Lung (tissue), 12 donors: ENCODE results near the gene PTPRA. TPM values are rescaled to one million over a fixed set of nuclear protein-coding genes. Genes with fewer than 3 reads are reported as not detected.
"Not testable (repeated sequence)": the region's sequence is repeated elsewhere in the genome, so short reads cannot be mapped to it uniquely, and the experiment has no call there.

ENCODE experiments used
- ATAC-seq: fragments of 200-7000 bp; cut with Tn5 transposase; one replicate; pipeline ENCODE4 v1.9.1; 2020; ENCODE audit warnings: moderate number of reproducible peaks; ENCODE audit not compliant: insufficient read depth, low FRiP score
- DNase-seq, 3 donors: peaks; one replicate each; pipeline ENCODE4 v3.0.0-alpha.2; 2013 to 2017
- H3K27ac ChIP-seq, 2 donors: one replicate each; pipeline ENCODE4 v1.5.1; 2013; ENCODE audit warnings: mild to moderate bottlenecking in 2 of 2, moderate library complexity in 2 of 2, control low read depth in 1 of 2, inconsistent platforms in 1 of 2, low read depth in 1 of 2, low read length in 1 of 2
- H3K27me3 ChIP-seq, 3 donors: one replicate each; pipeline ENCODE4 v1.5.1; 2013; ENCODE audit warnings: low read length in 2 of 3; ENCODE audit not compliant: control insufficient read depth in 3 of 3, insufficient read depth in 3 of 3
- H3K36me3 ChIP-seq, 4 donors: one replicate each; pipeline ENCODE4 v1.5.1; 2013; ENCODE audit warnings: low read length in 4 of 4, mild to moderate bottlenecking in 1 of 4, moderate library complexity in 1 of 4; ENCODE audit not compliant: control insufficient read depth in 4 of 4, insufficient read depth in 4 of 4
- H3K4me1 ChIP-seq, 5 donors: one replicate each; pipeline ENCODE4 v1.5.1; 2013; ENCODE audit warnings: low read length in 5 of 5, mild to moderate bottlenecking in 2 of 5, moderate library complexity in 1 of 5; ENCODE audit not compliant: control insufficient read depth in 5 of 5, insufficient read depth in 5 of 5
- H3K4me3 ChIP-seq: one replicate; pipeline ENCODE4 v1.5.1; 2013; ENCODE audit warnings: mild to moderate bottlenecking, control low read depth, moderate library complexity
- H3K9ac ChIP-seq, 2 donors: one replicate each; pipeline ENCODE4 v1.5.1; 2013; ENCODE audit warnings: low read length in 2 of 2, control low read depth in 1 of 2; ENCODE audit not compliant: insufficient read depth in 1 of 2
- H3K9me3 ChIP-seq, 4 donors: one replicate each; pipeline ENCODE4 v1.5.1; 2013; ENCODE audit warnings: low read length in 3 of 4, mild to moderate bottlenecking in 1 of 4, moderate library complexity in 1 of 4; ENCODE audit not compliant: control insufficient read depth in 4 of 4, insufficient read depth in 3 of 4
- CTCF ChIP-seq: IDR thresholded peaks from 2 replicates; pipeline ENCODE4 v1.5.1; 2012; ENCODE audit warnings: mild to moderate bottlenecking; ENCODE audit errors: control extremely low read depth, extremely low read depth
- WGBS, 2 donors: extraction: QIAGEN DNeasy Blood & Tissue Kit; methylation state at CpG; one replicate each; pipeline ENCODE4 v1.1.7; 2013; 5-methylcytosine and 5-hydroxymethylcytosine counted together
- polyA plus RNA-seq, 2 donors: library from polyadenylated mRNA; stranded (reverse); fragments of 200-250 nt; gene quantifications; one replicate each; pipeline ENCODE4 v1.2.1, GENCODE V29; 2013
- total RNA-seq, 2 donors: library from RNA; depleted of rRNA in 1 of 2; stranded (reverse); fragments of >200 nt in 1 of 2; gene quantifications; one replicate each; pipeline ENCODE4 v1.2.1, GENCODE V29; 2014 to 2021
- donor health status: control.
- donor health status: control.
- donor health status: Bipolar disorder and iron deficiency.
- donor health status: healthy.
- donor health status: DM: yes; HTN: yes; CAD: no.

PTPRA gene
- total and polyA plus RNA-seq, 4 donors: 17.8 to 92.1 (median 40.1) TPM

- WGBS, 2 donors: 96 to 98% methylated on average over 5 of the region's 5 CpGs
Observed at GRCh38 chr20:3013771-3014170, 140.5 kb downstream of the PTPRA start.

GRCh38 chr20:3014179-3014578, 140.9 kb downstream of the PTPRA start:
- Histone ChIP-seq H3K9ac (no peak overlapping the region), H3K9me3 (no peaks in the 10 kb centered on the region), H3K27me3 (no peaks in the 10 kb centered on the region), H3K4me1 (no peaks in the 10 kb centered on the region), H3K4me3 (no peak overlapping the region), H3K27ac (no peak overlapping the region), H3K36me3 (peaks cover 11 to 28% (median 16%) of the 10 kb centered on the region in 4 donors)
- ATAC-seq: no peak
- 95% methylated on average over 7 of the region's 7 CpGs for WGBS, 2 donors
- no peak for TF ChIP-seq CTCF
- no peak for DNase-seq

More at GRCh38 chr20:3013771-3014170, 140.5 kb downstream of the PTPRA start:
- Histone ChIP-seq H3K4me3 (no peak overlapping the region), H3K36me3 (peaks cover 11 to 28% (median 16%) of the 10 kb centered on the region in 4 donors), H3K27ac (no peak overlapping the region), H3K4me1 (no peaks in the 10 kb centered on the region), H3K27me3 (no peaks in the 10 kb centered on the region), H3K9me3 (no peaks in the 10 kb centered on the region), H3K9ac (no peak overlapping the region)
- ATAC-seq: no peak
- no peak for TF ChIP-seq CTCF
- DNase-seq: no peak

- no peak for TF ChIP-seq CTCF
- 71 to 93% methylated on average over 3 of the region's 3 CpGs for WGBS, 2 donors
- ATAC-seq: no peak
- H3K9ac ChIP-seq: no peak overlapping the region
- no peak overlapping the region for H3K4me3 ChIP-seq
- H3K27me3 ChIP-seq: no peaks in the 10 kb centered on the region
- no peaks in the 10 kb centered on the region for H3K4me1 ChIP-seq
- DNase-seq: no peak
- no peaks in the 10 kb centered on the region for H3K9me3 ChIP-seq
- H3K27ac ChIP-seq: no peak overlapping the region
- H3K36me3 ChIP-seq: peaks cover 11 to 28% (median 16%) of the 10 kb centered on the region in 4 donors
Observed at GRCh38 chr20:3014662-3015061, 141.4 kb downstream of the PTPRA start.

- not testable (repeated sequence) for H3K4me3 ChIP-seq, ATAC-seq, H3K9me3 ChIP-seq, H3K27me3 ChIP-seq, DNase-seq, H3K4me1 ChIP-seq, H3K27ac ChIP-seq, H3K9ac ChIP-seq
- 91 to 98% methylated on average over 5 of the region's 5 CpGs for WGBS, 2 donors
- H3K36me3 ChIP-seq: peaks cover 11 to 25% (median 14%) of the 10 kb centered on the region in 4 donors
Observed at GRCh38 chr20:3015302-3015701, 142.0 kb downstream of the PTPRA start.
